GM13976 (cell line): ENCODE results near the gene RFTN1.

Experiments
- DNase-seq: peaks from one replicate; pipeline ENCODE4 v3.0.0; 2012; ENCODE audit warnings: low spot score
- CTCF ChIP-seq: IDR thresholded peaks from 2 replicates; pipeline ENCODE4 v1.5.1; 2012; ENCODE audit warnings: borderline replicate concordance, mild to moderate bottlenecking; ENCODE audit not compliant: insufficient read depth; ENCODE audit errors: extremely low read depth, missing control alignments, control extremely low read depth
- in situ Hi-C: fragments of 300-500 bp; cut with MboI; formaldehyde crosslinking; loops from one replicate; pipeline ENCODE4 v1.12.0; 2022; ENCODE audit warnings: low sequenced_read_pairs, mixed read lengths, inconsistent platforms; ENCODE audit not compliant: unreplicated experiment

The RFTN1 gene

GRCh38 chr3:16412192-16412800 is 101.2 kb downstream of the RFTN1 start:
- in situ Hi-C loops = no loop called here
- no peak for TF ChIP-seq CTCF
- DNase-seq = no peak

- TF ChIP-seq CTCF = no peak
- DNase-seq = no peak
- in situ Hi-C loops = no loop called here
These were observed 102.1 kb downstream of the RFTN1 start for GRCh38 chr3:16411441-16411840.

GRCh38 chr3:16410659-16411058 is 102.8 kb downstream of the RFTN1 start:
- no peak for TF ChIP-seq CTCF
- in situ Hi-C loops = no loop called here
- DNase-seq = no peak

- DNase-seq = no peak
- no peak for TF ChIP-seq CTCF
- in situ Hi-C loops = no loop called here
These were observed 104.5 kb downstream of the RFTN1 start for GRCh38 chr3:16409032-16409431.

- no peak for DNase-seq
- in situ Hi-C loops = no loop called here
- TF ChIP-seq CTCF = no peak
These were observed 106.1 kb downstream of the RFTN1 start for GRCh38 chr3:16407366-16407765.

- no peak for DNase-seq
- no peak for TF ChIP-seq CTCF
- in situ Hi-C loops = no loop called here
These were observed 106.9 kb downstream of the RFTN1 start for GRCh38 chr3:16406579-16406978.
